GM13977 (cell line): ENCODE measurements around the gene ATP1A3.

Experiments used
- DNase-seq: peaks from one replicate; pipeline ENCODE4 v3.0.0; 2012; ENCODE audit warnings: low spot score
- in situ Hi-C: fragments of 300-500 bp; cut with MboI; formaldehyde crosslinking; loops from one replicate; pipeline ENCODE4 v1.12.0; 2022; ENCODE audit warnings: low sequenced_read_pairs, low pct_unique_long_range_greater_than_20kb, mixed read lengths, inconsistent platforms; ENCODE audit not compliant: unreplicated experiment
- TF ChIP-seq, protein P1 (sequence below): IDR thresholded peaks from 2 replicates; pipeline ENCODE4 v1.5.1; 2012; ENCODE audit warnings: mild to moderate bottlenecking, control low read depth; ENCODE audit not compliant: insufficient read depth; ENCODE audit errors: extremely low read depth, missing control alignments

Gene ATP1A3

DNA sequence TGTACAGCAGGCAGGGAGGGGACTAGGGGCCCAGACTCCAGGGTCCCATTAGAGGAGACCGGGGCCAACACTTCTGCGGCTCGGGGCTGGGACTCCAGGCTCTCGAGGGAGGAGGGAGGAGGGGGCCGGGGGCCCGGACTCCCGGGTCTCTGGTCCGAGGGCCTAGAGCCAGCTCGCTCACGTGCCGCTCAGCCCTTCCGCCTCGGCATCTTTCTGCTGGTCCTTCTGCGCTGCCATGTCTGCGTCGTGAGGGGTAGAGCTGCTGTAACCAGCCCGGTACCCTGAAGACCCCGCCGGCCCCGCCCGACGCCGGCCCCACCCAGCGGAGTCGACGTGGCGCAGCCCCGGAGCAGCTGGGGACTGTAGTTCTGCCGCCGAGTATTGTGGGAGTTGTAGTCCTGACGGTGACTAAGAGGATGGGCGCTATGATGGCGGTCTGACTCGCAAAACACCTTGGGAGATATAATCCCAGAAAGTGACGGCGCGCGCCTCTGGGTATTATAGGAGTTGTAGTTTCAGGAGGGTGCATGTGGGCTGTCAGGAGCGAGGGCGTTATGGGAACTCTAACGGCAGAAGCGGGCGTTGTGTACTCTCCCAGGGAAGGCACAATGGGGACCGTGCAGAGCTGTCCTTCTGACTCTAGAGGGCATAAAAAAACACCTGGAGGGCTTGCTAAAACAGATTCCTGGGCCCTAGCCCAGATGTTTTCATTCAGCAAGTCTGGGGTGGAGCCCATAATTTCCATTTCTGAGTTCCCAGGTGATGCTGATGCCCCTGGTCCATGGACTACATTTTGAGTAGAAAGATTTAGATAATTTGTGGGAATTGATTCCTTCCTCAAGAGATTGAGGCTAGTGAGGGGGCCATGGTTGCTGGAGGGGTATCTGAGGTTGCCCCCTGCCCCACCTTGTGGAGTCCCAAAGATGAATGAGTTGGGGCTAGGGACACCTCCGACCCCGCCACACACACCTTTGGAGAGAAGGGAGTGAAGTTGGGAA, 34.7 kb downstream of the ATP1A3 start, which contains the start of gene RABAC1:
Gene RABAC1, minus strand, starts transcription at position 266 of the 998 bp plus-strand sequence. Its CDS starts 29 bp downstream, at position 237.
- DNase-seq, result peak; percentile 96
- in situ Hi-C loops, result no loop called here
- TF ChIP-seq, protein P1, sequence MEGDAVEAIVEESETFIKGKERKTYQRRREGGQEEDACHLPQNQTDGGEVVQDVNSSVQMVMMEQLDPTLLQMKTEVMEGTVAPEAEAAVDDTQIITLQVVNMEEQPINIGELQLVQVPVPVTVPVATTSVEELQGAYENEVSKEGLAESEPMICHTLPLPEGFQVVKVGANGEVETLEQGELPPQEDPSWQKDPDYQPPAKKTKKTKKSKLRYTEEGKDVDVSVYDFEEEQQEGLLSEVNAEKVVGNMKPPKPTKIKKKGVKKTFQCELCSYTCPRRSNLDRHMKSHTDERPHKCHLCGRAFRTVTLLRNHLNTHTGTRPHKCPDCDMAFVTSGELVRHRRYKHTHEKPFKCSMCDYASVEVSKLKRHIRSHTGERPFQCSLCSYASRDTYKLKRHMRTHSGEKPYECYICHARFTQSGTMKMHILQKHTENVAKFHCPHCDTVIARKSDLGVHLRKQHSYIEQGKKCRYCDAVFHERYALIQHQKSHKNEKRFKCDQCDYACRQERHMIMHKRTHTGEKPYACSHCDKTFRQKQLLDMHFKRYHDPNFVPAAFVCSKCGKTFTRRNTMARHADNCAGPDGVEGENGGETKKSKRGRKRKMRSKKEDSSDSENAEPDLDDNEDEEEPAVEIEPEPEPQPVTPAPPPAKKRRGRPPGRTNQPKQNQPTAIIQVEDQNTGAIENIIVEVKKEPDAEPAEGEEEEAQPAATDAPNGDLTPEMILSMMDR, result peak; percentile 58

DNA sequence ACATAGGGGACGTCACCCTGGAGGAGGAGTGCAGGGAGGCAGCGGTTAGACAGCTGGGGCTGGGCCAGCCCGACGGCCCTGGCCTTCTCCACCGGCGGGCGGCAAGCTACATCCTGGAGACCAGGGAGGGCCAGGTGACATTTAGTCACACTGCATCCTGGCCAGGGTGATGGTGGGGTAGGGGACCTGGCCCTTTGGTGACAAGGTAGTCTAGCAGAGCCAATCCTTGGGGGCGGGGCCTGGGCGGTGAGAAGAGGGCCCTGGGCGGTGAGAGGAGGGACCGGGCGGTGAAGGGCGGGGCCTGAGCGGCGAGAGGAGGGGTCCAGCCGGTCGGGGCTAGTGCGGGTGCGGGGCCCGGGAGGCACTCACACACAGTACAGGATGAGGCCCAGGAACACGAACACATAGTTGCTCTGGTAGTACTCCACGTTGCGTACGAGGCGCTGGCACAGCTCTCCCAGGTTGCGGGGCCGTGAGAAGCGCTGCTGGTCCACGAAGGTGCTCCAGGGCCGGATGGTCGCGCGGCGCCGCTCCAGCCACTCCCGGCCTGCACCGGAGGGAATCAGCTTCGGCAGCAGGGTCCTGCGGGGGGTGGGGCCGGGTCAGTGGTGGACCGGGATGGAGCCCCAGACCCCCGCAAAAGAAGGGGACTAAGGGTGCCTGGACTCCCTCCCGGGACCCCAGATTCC, 35.5 kb downstream of the ATP1A3 start:
- peak; percentile 89 for DNase-seq
- TF ChIP-seq, protein P1, result no peak
- in situ Hi-C loops, result no loop called here

DNA sequence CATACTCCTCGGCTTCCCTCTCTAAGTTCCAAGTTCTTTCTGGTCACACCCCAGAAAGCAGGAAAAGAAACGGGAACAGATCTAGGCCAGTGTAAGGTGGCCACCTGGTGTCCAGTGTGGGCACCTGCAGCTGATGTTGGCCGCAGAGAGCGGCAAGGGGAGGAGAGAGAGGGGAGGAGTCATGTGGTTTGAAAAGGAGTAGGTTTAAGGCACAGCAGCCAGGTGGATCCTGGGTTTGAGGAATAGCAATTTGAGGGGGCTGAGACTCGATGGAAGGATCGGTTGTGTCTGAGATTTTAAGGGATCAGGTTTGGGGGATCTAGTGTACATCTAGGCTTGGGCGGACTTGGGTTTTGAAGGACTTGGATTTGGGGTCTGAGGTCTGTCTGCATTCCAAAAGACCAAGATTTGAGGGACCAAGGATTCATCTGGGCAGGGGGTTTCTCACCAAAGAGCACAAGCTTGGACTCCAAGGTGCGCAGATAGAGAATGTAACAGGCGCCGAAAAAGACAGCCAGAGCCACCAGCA, 36.1 kb downstream of the ATP1A3 start:
- peak; percentile 90 for DNase-seq
- in situ Hi-C loops, result no loop called here
- TF ChIP-seq, protein P1, result peak; percentile 88

DNA sequence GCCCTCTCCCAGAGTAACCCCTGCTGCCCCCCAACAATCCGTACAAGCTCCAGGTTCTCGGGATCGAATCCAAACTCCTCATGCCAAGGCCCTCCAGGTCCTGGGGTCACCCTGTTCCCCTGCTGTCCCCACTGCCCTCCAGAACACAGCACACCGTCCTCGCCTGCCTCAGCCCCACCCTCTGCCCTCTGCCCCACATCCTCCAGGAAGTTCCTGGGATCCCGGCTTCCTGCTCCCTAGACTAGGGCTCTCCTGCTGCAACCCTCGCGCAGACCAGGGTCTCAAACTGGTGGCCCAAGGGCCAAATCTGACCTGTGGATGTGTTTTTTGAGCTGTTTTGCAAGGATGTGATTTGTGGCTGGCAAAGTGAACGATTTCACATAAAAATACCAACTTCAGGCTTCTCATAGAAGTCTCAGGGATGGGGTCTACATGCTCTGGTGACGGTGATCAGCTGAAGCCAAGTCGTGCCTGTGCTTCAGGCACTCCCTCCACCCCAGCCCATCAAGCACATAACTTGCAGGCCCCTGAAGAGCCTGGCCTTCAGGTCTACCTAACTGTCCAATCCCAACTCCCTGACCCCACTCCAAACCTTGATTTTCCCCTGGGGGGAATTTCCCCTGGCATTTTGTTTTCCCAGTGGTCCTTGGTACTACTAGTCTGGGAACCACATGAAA, 36.7 kb downstream of the ATP1A3 start:
- DNase-seq, result no peak
- in situ Hi-C loops, result no loop called here
- TF ChIP-seq, protein P1, result no peak

DNA sequence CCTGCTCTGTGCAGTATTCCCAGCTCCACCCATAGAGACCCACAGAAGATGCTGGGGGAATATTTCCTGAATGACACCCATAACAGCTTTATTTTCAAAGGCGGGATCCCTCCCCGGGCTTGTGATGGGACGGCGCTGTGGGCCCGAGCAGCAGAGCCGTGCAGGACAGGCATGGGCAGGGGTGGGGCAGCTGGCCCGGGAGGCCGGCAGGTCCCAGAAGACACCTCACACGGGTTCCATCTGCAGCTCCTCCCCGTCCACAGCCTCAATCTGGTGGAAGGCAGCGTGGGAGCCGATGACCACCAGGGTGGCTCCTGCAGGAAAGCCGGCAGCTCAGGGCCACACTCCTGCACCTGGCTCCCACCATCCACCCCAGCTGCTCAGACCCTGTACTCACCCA, 37.4 kb downstream of the ATP1A3 start:
- TF ChIP-seq, protein P1, result no peak
- no peak for DNase-seq
- in situ Hi-C loops, result no loop called here

DNA sequence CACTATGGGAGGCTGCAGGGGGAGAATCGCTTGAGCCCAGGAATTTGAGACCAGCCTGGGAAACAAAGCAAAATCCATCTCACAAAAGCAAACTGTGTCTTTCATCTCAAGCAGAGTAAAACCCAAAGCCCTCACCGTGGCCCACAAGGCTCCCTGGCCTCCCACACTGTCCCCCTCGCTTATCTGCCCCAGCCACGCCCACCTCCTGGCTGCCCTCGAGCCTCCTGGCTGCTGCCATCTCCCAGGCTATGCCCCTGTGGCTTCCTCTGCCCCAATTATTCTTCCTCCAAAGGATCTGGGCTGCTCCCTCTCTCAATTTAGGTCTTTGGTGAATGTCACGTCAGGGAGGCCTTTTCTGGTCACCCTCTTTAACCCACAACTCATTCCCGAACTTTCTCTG, 38.5 kb downstream of the ATP1A3 start:
- in situ Hi-C loops, result no loop called here
- no peak for DNase-seq
- TF ChIP-seq, protein P1, result no peak
